ENCODE results near the gene KIRREL3. TPM values are rescaled to one million over a fixed set of nuclear protein-coding genes. Genes with fewer than 3 reads are reported as not detected.

The KIRREL3 gene
- total and polyA plus RNA-seq, 12 donors: 0.13 to 0.58 (median 0.30) TPM

DNA sequence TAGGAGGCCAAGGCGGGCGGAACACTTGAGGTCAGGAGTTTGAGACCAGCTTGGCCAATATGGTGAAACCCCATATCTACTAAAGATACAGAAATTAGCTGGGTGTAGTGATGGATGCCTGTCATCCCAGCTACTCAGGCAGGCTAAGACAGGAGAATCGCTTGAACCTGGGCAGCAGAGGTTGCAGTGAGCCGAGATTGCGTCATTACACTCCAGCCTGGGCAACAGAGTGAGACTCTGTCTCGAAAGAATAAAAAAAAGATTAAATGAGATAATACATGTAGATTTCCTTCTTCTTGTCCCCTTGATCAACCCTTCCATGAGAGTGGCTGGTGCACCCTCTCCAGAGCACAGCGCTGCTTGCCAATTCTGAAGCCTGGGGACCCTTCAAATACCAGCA lies 538.1 kb downstream of the KIRREL3 start:
- TF ChIP-seq, protein P1, sequence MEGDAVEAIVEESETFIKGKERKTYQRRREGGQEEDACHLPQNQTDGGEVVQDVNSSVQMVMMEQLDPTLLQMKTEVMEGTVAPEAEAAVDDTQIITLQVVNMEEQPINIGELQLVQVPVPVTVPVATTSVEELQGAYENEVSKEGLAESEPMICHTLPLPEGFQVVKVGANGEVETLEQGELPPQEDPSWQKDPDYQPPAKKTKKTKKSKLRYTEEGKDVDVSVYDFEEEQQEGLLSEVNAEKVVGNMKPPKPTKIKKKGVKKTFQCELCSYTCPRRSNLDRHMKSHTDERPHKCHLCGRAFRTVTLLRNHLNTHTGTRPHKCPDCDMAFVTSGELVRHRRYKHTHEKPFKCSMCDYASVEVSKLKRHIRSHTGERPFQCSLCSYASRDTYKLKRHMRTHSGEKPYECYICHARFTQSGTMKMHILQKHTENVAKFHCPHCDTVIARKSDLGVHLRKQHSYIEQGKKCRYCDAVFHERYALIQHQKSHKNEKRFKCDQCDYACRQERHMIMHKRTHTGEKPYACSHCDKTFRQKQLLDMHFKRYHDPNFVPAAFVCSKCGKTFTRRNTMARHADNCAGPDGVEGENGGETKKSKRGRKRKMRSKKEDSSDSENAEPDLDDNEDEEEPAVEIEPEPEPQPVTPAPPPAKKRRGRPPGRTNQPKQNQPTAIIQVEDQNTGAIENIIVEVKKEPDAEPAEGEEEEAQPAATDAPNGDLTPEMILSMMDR (IDR thresholded peaks at IDR 0.05): no peak
- H3K27me3 ChIP-seq: peaks cover 0 to 4% (median 0%) of the 10 kb centered on the region in 7 donors
- no peaks in the 10 kb centered on the region for H3K36me3 ChIP-seq
- H3K4me1 ChIP-seq: peaks cover 3 to 20% (median 13%) of the 10 kb centered on the region in 9 donors
- DNase-seq (no peak), ATAC-seq (no peak)
- intact Hi-C loops (cut with DNase I): no loop called here
- peaks cover 0 to 5% (median 0%) of the 10 kb centered on the region in 11 donors for H3K9me3 ChIP-seq
- H3K27ac ChIP-seq: no peak overlapping the region
- no peak overlapping the region for H3K4me3 ChIP-seq
- WGBS, 2 donors: 97 to 100% methylated on average over 7 of the region's 7 CpGs

DNA sequence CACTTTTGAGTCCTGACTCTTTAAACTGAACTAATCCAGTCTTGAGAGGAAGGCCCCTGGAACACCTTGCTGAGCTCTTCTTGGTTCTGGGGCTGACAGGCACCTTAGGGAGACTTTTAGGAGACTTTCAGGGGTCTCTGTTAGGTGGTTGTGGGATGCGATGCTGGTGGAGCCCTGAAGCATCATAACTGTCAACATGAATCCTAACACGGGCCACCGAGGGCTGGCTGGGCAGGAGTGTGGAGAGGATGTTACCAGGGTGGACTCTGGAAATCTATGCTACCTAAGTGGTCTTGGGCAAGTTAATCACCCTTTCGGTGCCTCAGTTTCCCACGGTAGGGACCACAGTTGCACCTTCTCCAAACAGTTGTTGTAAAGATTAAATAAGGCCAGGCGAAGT lies 538.6 kb downstream of the KIRREL3 start:
- DNase-seq (no peak), ATAC-seq (no peak)
- Histone ChIP-seq H3K27me3 (peaks cover 0 to 4% (median 0%) of the 10 kb centered on the region in 7 donors), H3K9me3 (peaks cover 0 to 5% (median 0%) of the 10 kb centered on the region in 11 donors), H3K4me1 (peaks cover 3 to 20% (median 13%) of the 10 kb centered on the region in 9 donors), H3K36me3 (no peaks in the 10 kb centered on the region), H3K27ac (no peak overlapping the region), H3K4me3 (no peak overlapping the region)
- intact Hi-C loops (cut with DNase I): no loop called here
- TF ChIP-seq, protein P1 (IDR thresholded peaks at IDR 0.05): no peak
- 86 to 87% methylated on average over 6 of the region's 6 CpGs for WGBS, 2 donors

DNA sequence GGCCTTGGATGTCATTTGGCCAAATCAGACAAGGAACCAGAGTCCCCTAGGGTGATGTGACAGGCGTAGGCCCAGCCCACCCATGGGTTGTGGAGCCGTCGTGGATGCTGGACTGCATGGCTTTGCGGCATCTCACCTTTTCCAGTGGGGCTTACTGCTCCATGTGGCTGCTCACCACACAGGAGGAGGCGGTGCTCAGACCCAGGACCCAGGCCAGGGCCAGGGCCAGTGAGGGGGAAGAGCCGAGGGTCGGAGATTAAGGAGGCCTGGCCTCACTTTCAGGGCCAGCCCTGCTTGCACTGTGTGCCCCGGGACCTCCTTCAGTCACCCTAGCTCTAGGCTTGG lies 539.5 kb downstream of the KIRREL3 start:
- DNase-seq (no peak), ATAC-seq (no peak)
- TF ChIP-seq, protein P1 (IDR thresholded peaks at IDR 0.05): no peak
- peaks cover 0 to 5% (median 0%) of the 10 kb centered on the region in 11 donors for H3K9me3 ChIP-seq
- no peak overlapping the region for H3K27ac ChIP-seq
- no peaks in the 10 kb centered on the region for H3K36me3 ChIP-seq
- intact Hi-C loops (cut with DNase I): no loop called here
- H3K4me3 ChIP-seq: no peak overlapping the region
- peaks cover 0 to 4% (median 0%) of the 10 kb centered on the region in 7 donors for H3K27me3 ChIP-seq
- H3K4me1 ChIP-seq: peaks cover 3 to 16% (median 10%) of the 10 kb centered on the region in 9 donors
- 87 to 92% methylated on average over 8 of the region's 8 CpGs for WGBS, 2 donors

DNA sequence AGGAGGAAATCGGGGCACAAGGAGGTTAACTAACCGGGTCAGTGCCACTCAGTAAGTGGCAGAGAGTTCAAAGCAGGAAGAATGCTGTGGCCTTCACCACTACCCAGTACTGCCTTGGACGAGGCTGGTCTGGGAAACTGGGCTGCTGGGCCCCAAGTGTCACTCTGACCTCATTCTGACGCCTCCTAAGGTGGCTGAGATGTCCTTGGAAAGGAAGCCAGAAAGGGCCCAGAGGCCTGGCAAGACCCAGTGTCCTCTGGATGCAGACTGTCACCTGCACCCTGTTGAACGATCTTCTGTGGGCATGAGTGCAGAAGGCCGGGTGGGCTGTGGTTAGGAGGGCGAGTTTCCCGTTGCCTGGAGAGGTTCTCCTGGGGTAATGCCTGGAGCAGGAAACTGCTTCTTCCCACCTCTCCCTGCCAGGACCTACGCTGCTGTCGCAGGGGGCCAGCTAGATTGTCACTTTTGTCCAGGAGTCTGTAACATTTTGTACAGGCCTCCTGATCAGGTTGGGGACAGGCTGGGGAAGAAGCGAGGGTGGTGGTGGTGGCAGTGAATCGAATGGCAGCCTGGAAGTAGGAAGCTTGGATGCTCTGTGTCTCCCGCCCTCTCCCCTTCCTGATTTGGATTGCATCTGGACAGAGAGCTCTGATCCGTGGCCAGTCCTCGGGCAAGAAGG lies 540.0 kb downstream of the KIRREL3 start:
- no peak overlapping the region for H3K27ac ChIP-seq
- ATAC-seq (peak in 1 of 8 donors; percentile 40), DNase-seq (no peak)
- H3K4me3 ChIP-seq: no peak overlapping the region
- peaks cover 0 to 4% (median 0%) of the 10 kb centered on the region in 7 donors for H3K27me3 ChIP-seq
- intact Hi-C loops (cut with DNase I): no loop called here
- H3K4me1 ChIP-seq: peaks cover 3 to 12% (median 7%) of the 10 kb centered on the region in 9 donors
- peaks cover 0 to 5% (median 0%) of the 10 kb centered on the region in 11 donors for H3K9me3 ChIP-seq
- TF ChIP-seq, protein P1 (IDR thresholded peaks at IDR 0.05): no peak
- H3K36me3 ChIP-seq: no peaks in the 10 kb centered on the region
- 80 to 88% methylated on average over 15 of the region's 15 CpGs for WGBS, 2 donors
